Right renal pelvis (tissue), 4 donors: ENCODE measurements around the gene SMAD4. TPM values are rescaled to one million over a fixed set of nuclear protein-coding genes. Genes with fewer than 3 reads are reported as not detected.

Experiments used
- polyA plus RNA-seq, 4 donors: library from polyadenylated mRNA; unstranded; fragments of 120-200 nt; gene quantifications; one replicate each; pipeline ENCODE4 v1.2.1, GENCODE V29; 2013; ENCODE audit not compliant: insufficient read length in 4 of 4

SMAD4 gene
- polyA plus RNA-seq, 4 donors = 151 to 206 (median 189) TPM

Other genes with a start within 250 kb of the SMAD4 start
- 1 to 10 TPM; 2.0 to 3.0 (median 2.9) TPM for gene MRO, start 210.2 kb upstream of the SMAD4 start, polyA plus RNA-seq
- 10 to 100 TPM; 33.4 to 39.4 (median 38.9) TPM for gene ME2, start 151.1 kb upstream of the SMAD4 start, polyA plus RNA-seq
- gene ELAC1, start 62.2 kb upstream of the SMAD4 start, polyA plus RNA-seq = 10 to 100 TPM; 15.5 to 18.5 (median 18.1) TPM
- 10 to 100 TPM; 61.5 to 84.1 (median 79.9) TPM for gene MEX3C, start 167.5 kb downstream of the SMAD4 start, polyA plus RNA-seq